Right forelimb (tissue), 1 donor: ENCODE data around the gene MSRB3.

ENCODE experiments used
- DNase-seq: peaks from one replicate; pipeline ENCODE4 v3.0.0-alpha.2; 2018

MSRB3 gene

GRCh38 chr12:65327207-65328076, 49.0 kb downstream of the MSRB3 start:
- DNase-seq = peak; percentile 64

GRCh38 chr12:65329721-65330120, 51.2 kb downstream of the MSRB3 start:
- DNase-seq = no peak

GRCh38 chr12:65330331-65330730, 51.8 kb downstream of the MSRB3 start:
- DNase-seq = no peak

- no peak for DNase-seq
Observed at GRCh38 chr12:65331456-65331855, 53.0 kb downstream of the MSRB3 start.

- no peak for DNase-seq
Observed at GRCh38 chr12:65333649-65334048, 55.2 kb downstream of the MSRB3 start.

GRCh38 chr12:65334521-65334920, 56.0 kb downstream of the MSRB3 start:
- no peak for DNase-seq

GRCh38 chr12:65335021-65335714, 56.7 kb downstream of the MSRB3 start:
- no peak for DNase-seq

- DNase-seq = no peak
Observed at GRCh38 chr12:65335981-65336380, 57.5 kb downstream of the MSRB3 start.

- DNase-seq = no peak
Observed at GRCh38 chr12:65339161-65339560, 60.7 kb downstream of the MSRB3 start.

GRCh38 chr12:65343230-65343629, 64.7 kb downstream of the MSRB3 start:
- DNase-seq = no peak

GRCh38 chr12:65343801-65344200, 65.3 kb downstream of the MSRB3 start:
- no peak for DNase-seq

GRCh38 chr12:65355461-65355860, 77.0 kb downstream of the MSRB3 start:
- DNase-seq = no peak

GRCh38 chr12:65362234-65363031, 84.0 kb downstream of the MSRB3 start:
- DNase-seq = no peak

- no peak for DNase-seq
Observed at GRCh38 chr12:65364046-65364445, 85.6 kb downstream of the MSRB3 start.

GRCh38 chr12:65367396-65367795, 88.9 kb downstream of the MSRB3 start:
- DNase-seq = no peak

GRCh38 chr12:65368055-65368454, 89.6 kb downstream of the MSRB3 start:
- no peak for DNase-seq

GRCh38 chr12:65372574-65372973, 94.1 kb downstream of the MSRB3 start:
- DNase-seq = no peak

GRCh38 chr12:65384240-65384639, 105.8 kb downstream of the MSRB3 start:
- DNase-seq = no peak

GRCh38 chr12:65387396-65387795, 108.9 kb downstream of the MSRB3 start:
- DNase-seq = no peak

GRCh38 chr12:65389436-65389835, 111.0 kb downstream of the MSRB3 start:
- no peak for DNase-seq

- no peak for DNase-seq
Observed at GRCh38 chr12:65391711-65392110, 113.2 kb downstream of the MSRB3 start.

GRCh38 chr12:65392491-65392890, 114.0 kb downstream of the MSRB3 start:
- no peak for DNase-seq

GRCh38 chr12:65403188-65403587, 124.7 kb downstream of the MSRB3 start:
- DNase-seq = no peak
